Upper lobe of right lung (tissue), 1 donor: ENCODE data around the gene ZNF695. TPM values are rescaled to one million over a fixed set of nuclear protein-coding genes. Genes with fewer than 3 reads are reported as not detected.
A peak's percentile ranks its signal among the peaks of the same experiment; 100 is the strongest.

Experiments used
- ATAC-seq: fragments of 200-7000 bp; cut with Tn5 transposase; one replicate; pipeline ENCODE4 v1.9.1; 2020; ENCODE audit warnings: mild to moderate bottlenecking, moderate library complexity
- DNase-seq: peaks from one replicate; pipeline ENCODE4 v3.0.0-alpha.2; 2020
- H3K27ac ChIP-seq: fragments of 200-600 bp; one replicate; pipeline ENCODE4 v1.8.0; 2022
- H3K27me3 ChIP-seq: fragments of 200-600 bp; one replicate; pipeline ENCODE4 v1.8.0; 2022; ENCODE audit warnings: mild to moderate bottlenecking
- H3K36me3 ChIP-seq: fragments of 200-600 bp; one replicate; pipeline ENCODE4 v1.8.0; 2022
- H3K4me1 ChIP-seq: fragments of 200-600 bp; one replicate; pipeline ENCODE4 v1.8.0; 2022
- H3K4me3 ChIP-seq: fragments of 200-600 bp; one replicate; pipeline ENCODE4 v1.8.0; 2022; ENCODE audit warnings: mild to moderate bottlenecking
- H3K9me3 ChIP-seq: fragments of 200-600 bp; one replicate; pipeline ENCODE4 v1.8.0; 2022
- intact Hi-C: fragments of 100-400 bp; cut with DNase I; formaldehyde crosslinking; loops from one replicate; pipeline ENCODE4 v1.11.0; 2022
- total RNA-seq: library from RNA; stranded (reverse); fragmentation: NEBNext Ultra II Directional; extraction: Animal tissue kit (Norgen Biotek cat#: 25700); gene quantifications from one replicate; pipeline ENCODE4 v1.2.1, GENCODE V29; 2021
- TF ChIP-seq, protein P1 (sequence below): fragments of 200-600 bp; IDR thresholded peaks from one replicate; pipeline ENCODE4 v1.8.0; 2022; ENCODE audit warnings: antibody characterized with exemption
- donor health status: DM: no; HTN: yes; CAD: no; lungs with severe emphysema.

The ZNF695 gene
- total RNA-seq, 1 donor from 2014 or later: not detected

DNA sequence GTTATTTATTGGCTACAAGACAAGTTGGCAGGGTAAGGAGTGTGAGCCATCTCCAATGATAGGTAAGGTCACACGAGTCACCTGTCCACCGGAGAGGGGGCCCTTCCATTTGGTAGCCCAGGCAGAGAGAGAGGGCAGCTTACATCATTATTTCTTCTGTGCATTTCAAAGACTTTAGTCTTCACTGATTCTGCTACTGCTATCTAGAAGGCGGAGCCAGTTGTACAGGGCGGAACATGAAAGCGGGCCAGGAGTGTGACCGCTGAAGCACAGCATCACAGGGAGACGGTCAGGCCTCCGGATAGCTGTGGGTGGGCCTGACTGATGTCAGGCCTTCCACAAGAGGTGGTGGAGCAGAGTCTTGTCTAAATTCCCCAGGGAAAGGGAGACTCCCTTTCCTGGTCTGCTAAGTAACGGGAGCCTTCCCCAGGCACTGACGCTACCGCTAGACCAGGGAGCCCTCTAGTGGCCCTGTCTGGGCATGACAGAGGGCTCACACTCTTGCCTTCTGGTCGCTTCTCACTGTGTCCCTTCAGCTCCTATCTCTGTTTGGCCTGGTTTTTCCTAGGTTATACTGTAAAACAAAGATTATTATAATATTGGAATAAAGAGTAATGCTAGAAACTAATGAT lies 36.7 kb downstream of the ZNF695 start:
- Histone ChIP-seq H3K4me3 (no peak overlapping the region), H3K36me3 (no peaks in the 10 kb centered on the region), H3K9me3 (peaks cover 6% of the 10 kb centered on the region), H3K4me1 (no peaks in the 10 kb centered on the region), H3K27me3 (no peaks in the 10 kb centered on the region), H3K27ac (no peak overlapping the region)
- TF ChIP-seq, protein P1, sequence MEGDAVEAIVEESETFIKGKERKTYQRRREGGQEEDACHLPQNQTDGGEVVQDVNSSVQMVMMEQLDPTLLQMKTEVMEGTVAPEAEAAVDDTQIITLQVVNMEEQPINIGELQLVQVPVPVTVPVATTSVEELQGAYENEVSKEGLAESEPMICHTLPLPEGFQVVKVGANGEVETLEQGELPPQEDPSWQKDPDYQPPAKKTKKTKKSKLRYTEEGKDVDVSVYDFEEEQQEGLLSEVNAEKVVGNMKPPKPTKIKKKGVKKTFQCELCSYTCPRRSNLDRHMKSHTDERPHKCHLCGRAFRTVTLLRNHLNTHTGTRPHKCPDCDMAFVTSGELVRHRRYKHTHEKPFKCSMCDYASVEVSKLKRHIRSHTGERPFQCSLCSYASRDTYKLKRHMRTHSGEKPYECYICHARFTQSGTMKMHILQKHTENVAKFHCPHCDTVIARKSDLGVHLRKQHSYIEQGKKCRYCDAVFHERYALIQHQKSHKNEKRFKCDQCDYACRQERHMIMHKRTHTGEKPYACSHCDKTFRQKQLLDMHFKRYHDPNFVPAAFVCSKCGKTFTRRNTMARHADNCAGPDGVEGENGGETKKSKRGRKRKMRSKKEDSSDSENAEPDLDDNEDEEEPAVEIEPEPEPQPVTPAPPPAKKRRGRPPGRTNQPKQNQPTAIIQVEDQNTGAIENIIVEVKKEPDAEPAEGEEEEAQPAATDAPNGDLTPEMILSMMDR: peak; percentile 86
- intact Hi-C loops: no loop called here
- DNase-seq (peak; percentile 68), ATAC-seq (peak; percentile 25)

DNA sequence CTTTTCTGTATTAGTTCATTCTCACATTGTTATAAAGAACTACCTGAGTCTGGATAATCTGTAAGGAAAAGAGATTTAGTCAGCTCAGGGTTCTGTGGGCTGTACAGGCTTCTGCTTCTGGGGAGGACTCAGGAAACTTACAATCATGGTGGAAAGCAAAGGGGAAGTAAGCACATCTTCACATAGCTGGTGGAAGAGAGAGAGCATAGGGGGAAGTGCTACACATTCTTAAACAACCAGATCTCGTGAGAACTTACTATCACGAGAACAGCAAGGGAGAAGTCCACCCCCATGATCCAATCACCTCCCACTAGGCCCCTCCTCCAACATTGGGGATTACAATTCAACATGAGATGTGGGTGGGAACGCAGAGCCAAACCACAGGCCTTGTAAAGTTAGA lies 38.2 kb downstream of the ZNF695 start:
- Histone ChIP-seq H3K9me3 (peaks cover 6% of the 10 kb centered on the region), H3K36me3 (no peaks in the 10 kb centered on the region), H3K4me1 (no peaks in the 10 kb centered on the region), H3K27ac (no peak overlapping the region), H3K4me3 (no peak overlapping the region), H3K27me3 (no peaks in the 10 kb centered on the region)
- peak; percentile 30 for ATAC-seq
- no peak for DNase-seq
- TF ChIP-seq, protein P1: no peak
- intact Hi-C loops: no loop called here

DNA sequence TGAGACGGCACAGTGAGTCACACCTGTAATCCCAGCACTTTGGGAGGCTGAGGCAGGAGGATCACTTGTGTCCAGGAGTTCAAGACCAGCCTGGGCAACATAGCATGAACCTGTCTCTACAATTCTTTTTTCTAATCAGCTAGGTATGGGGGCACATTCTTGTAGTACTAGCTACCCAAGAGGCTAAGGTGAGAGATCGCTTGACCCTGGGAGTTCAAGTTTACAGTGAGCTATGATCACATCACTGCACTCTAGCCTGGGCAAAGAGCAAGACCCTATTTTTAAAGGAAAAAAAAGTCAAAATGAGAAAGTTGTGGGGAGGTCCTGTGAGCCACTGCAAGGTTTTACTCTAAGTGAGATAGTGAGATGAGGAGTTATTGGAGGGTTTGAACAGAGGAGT lies 41.4 kb downstream of the ZNF695 start:
- ATAC-seq (no peak), DNase-seq (no peak)
- Histone ChIP-seq H3K27ac (no peak overlapping the region), H3K9me3 (peaks cover 6% of the 10 kb centered on the region), H3K27me3 (no peaks in the 10 kb centered on the region), H3K4me1 (no peaks in the 10 kb centered on the region), H3K36me3 (no peaks in the 10 kb centered on the region), H3K4me3 (no peak overlapping the region)
- TF ChIP-seq, protein P1: no peak
- intact Hi-C loops: no loop called here

DNA sequence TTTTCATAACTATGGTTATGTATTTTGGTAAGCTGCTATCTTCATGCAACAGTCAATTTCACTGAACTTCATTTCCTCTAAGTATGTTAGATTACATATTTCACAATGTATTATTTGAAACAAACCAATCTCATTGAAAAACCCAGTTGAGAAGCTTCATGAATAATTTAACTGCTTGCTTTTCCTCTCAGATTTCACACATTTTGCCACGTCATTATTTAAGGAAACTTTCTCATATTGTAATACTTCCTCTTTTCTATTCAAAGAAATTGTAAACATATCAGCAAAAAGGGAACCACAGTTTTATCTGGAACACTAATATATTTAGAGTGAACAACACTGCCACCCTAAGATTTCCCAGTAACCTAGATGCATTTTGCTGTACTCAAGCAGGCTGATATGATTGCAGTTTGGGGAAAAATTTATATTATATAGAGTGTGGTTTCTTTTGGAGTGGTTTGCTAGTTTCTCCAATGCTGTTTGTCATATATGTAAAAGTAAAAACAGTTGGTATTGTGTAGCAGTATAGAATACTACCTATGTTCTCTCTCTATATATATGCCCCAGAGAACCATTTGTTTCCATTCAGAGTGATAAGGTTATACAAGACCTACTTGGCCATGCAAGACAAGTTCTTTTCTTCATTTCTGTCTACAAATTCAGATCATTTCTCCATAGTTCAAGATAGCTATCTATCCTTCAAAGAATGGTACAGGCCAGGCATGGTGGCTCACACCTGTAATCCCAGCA lies 47.7 kb downstream of the ZNF695 start:
- H3K4me3 ChIP-seq: no peak overlapping the region
- H3K27ac ChIP-seq: peak overlapping the region; percentile 51
- intact Hi-C loops: no loop called here

DNA sequence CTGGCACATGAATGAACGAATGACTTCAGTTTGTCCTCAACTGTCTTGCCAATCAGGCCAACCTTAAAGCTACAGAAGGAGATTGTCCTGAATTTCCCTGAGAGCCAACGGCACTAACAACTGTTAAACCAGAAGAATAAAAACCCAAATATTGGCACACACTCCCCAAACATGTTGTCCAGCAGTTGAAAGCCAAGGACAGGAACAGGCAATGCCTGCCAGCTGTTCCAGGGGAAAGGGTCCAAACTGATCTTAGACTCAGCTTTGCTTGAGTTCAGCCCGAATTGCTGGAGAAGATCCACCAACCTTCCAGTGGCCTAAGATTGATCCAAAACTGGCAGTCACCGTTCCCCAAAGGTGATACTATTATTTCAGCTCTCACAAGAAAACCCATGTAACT lies 53.7 kb downstream of the ZNF695 start:
- DNase-seq (no peak), ATAC-seq (no peak)
- TF ChIP-seq, protein P1: no peak
- Histone ChIP-seq H3K27me3 (no peaks in the 10 kb centered on the region), H3K27ac (no peak overlapping the region), H3K4me3 (no peak overlapping the region), H3K9me3 (no peaks in the 10 kb centered on the region), H3K4me1 (no peaks in the 10 kb centered on the region), H3K36me3 (no peaks in the 10 kb centered on the region)
- intact Hi-C loops: no loop called here

More for the DNA sequence above, 47.7 kb downstream of the ZNF695 start:
- no peak for DNase-seq
- no peaks in the 10 kb centered on the region for H3K9me3 ChIP-seq
- peak; percentile 56 for ATAC-seq
- TF ChIP-seq, protein P1: no peak
- no peaks in the 10 kb centered on the region for H3K36me3 ChIP-seq
- no peaks in the 10 kb centered on the region for H3K27me3 ChIP-seq
- H3K4me1 ChIP-seq: peaks cover 4% of the 10 kb centered on the region
